ENCODE results near the gene RASGRP4.
"Not testable (repeated sequence)": the region's sequence is repeated elsewhere in the genome, so short reads cannot be mapped to it uniquely, and the experiment has no call there.

RASGRP4 gene

DNA sequence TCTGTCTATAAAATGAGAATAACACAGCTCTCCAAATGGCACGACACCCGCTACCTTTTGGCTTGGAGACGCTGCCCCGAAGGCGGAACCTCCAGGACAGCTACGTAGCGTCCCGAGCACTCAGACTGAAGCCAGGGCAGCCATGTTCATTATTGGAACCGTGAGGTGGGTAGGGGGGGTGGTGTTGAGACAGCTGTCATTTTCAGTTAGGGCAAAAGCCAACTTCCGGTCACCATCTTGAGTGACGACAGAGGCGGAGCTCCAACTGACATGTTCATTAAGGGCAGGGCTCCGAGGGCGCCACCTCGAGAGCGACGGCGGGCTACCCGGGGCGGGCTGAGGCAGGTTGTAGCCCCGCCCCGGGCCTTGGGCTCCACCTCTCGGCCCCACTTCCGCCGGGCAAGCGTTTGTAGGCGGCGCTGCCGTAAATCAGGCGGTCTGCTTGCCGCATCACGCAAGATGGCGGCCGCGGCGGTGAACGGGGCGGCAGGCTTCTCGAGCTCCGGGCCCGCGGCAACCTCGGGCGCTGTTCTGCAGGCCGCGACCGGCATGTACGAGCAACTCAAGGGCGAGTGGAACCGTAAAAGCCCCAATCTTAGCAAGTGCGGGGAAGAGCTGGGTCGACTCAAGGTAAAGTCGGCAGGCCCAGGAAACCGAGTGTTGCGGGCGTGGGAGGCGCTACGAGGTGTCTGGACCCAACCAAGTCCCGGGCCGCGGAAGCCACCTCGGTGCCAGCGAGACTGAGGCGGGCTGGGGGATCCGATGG lies 51.5 kb downstream of the RASGRP4 start, which contains the start of gene PSMD8:
TSS of gene PSMD8 (plus strand) at position 240 of the 766 bp plus-strand sequence. CDS start at position 271, 31 bp downstream.
- H3K27ac ChIP-seq (ENCODE audit: insufficient read depth, low read depth, low read length, poor library complexity, severe bottlenecking), result no peak within 1 kb of the TSS
- H3K9me3 ChIP-seq (ENCODE audit: control insufficient read depth, low read length), result no peaks in the 10 kb centered on the region
- no peaks in the 10 kb centered on the region for H3K27me3 ChIP-seq (ENCODE audit: control insufficient read depth, insufficient read depth, low read length, poor library complexity, severe bottlenecking)
- H3K4me3 ChIP-seq (ENCODE audit: insufficient read depth, low read depth, low read length), result peak within 1 kb of the TSS; percentile 84
- WGBS, 2 experiments, result 0% methylated on average over 65 of the region's 65 CpGs
- H3K4me1 ChIP-seq (ENCODE audit: control insufficient read depth, insufficient read depth, low read length), result peaks cover 8% of the 10 kb centered on the region
- H3K36me3 ChIP-seq (ENCODE audit: control insufficient read depth, insufficient read depth, low read length), result peaks cover 7% of the 10 kb centered on the region

DNA sequence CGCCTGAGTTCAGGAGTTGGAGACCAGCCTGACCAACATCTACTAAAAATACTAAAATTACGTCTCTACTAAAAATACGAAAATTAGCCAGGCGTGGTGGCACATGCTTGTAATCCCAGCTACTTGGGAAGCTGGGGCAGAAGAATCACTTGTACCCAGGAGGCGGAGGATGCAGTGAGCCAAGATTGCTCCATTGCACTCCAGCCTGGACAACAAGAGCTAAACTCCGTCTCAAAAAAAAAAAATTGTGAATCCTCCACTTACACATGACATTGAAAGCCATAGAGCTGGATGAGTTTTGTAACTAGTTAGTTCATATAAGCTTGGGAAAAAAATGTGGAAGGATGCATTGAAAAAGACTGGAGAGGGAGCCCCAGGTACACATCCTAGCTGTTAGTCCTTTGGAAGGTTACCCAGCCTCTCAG lies 52.1 kb downstream of the RASGRP4 start:
- Histone ChIP-seq H3K36me3 (ENCODE audit: control insufficient read depth, insufficient read depth, low read length) (peaks cover 1% of the 10 kb centered on the region), H3K27me3 (ENCODE audit: control insufficient read depth, insufficient read depth, low read length, poor library complexity, severe bottlenecking) (no peaks in the 10 kb centered on the region), H3K4me3 (ENCODE audit: insufficient read depth, low read depth, low read length) (peak overlapping the region; percentile 28), H3K9me3 (ENCODE audit: control insufficient read depth, low read length) (no peaks in the 10 kb centered on the region), H3K4me1 (ENCODE audit: control insufficient read depth, insufficient read depth, low read length) (peaks cover 8% of the 10 kb centered on the region), H3K27ac (ENCODE audit: insufficient read depth, low read depth, low read length, poor library complexity, severe bottlenecking) (no peak overlapping the region)
- whole genome bisulfite sequencing, 2 experiments, result 78 to 85% methylated on average over 6 of the region's 6 CpGs

GRCh38 chr19:38371081-38371480 lies 54.9 kb downstream of the RASGRP4 start:
- peaks cover 16% of the 10 kb centered on the region for H3K4me1 ChIP-seq (ENCODE audit: control insufficient read depth, insufficient read depth, low read length)
- H3K27me3 ChIP-seq (ENCODE audit: control insufficient read depth, insufficient read depth, low read length, poor library complexity, severe bottlenecking), result no peaks in the 10 kb centered on the region
- H3K4me3 ChIP-seq (ENCODE audit: insufficient read depth, low read depth, low read length), result no peak overlapping the region
- WGBS, 2 experiments, result 91 to 93% methylated on average over 6 of the region's 6 CpGs
- no peak overlapping the region for H3K27ac ChIP-seq (ENCODE audit: insufficient read depth, low read depth, low read length, poor library complexity, severe bottlenecking)
- H3K36me3 ChIP-seq (ENCODE audit: control insufficient read depth, insufficient read depth, low read length), result no peaks in the 10 kb centered on the region
- H3K9me3 ChIP-seq (ENCODE audit: control insufficient read depth, low read length), result no peaks in the 10 kb centered on the region

DNA sequence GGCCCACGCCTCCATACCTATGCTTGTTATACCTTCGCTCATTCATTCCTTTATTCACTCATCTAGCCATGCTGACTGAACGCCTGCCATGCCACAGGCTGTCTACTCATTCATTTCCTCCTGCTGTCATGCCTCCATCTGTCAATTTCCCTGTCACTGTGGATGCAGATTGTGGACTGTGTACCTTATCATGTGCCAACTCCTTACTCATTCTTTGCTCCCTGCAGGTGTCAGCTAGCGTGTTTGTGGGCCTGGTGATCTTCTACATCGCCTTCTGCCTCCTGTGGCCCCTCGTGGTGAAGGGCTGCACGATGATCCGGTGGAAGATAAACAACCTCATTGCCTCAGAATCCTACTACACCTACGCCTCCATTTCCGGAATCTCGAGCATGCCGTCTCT lies 55.7 kb downstream of the RASGRP4 start:
- no peaks in the 10 kb centered on the region for H3K27me3 ChIP-seq (ENCODE audit: control insufficient read depth, insufficient read depth, low read length, poor library complexity, severe bottlenecking)
- WGBS, 2 experiments, result 82 to 85% methylated on average over 12 of the region's 12 CpGs
- peaks cover 10% of the 10 kb centered on the region for H3K4me1 ChIP-seq (ENCODE audit: control insufficient read depth, insufficient read depth, low read length)
- no peaks in the 10 kb centered on the region for H3K9me3 ChIP-seq (ENCODE audit: control insufficient read depth, low read length)
- H3K27ac ChIP-seq (ENCODE audit: insufficient read depth, low read depth, low read length, poor library complexity, severe bottlenecking), result no peak overlapping the region
- H3K4me3 ChIP-seq (ENCODE audit: insufficient read depth, low read depth, low read length), result no peak overlapping the region
- no peaks in the 10 kb centered on the region for H3K36me3 ChIP-seq (ENCODE audit: control insufficient read depth, insufficient read depth, low read length)

DNA sequence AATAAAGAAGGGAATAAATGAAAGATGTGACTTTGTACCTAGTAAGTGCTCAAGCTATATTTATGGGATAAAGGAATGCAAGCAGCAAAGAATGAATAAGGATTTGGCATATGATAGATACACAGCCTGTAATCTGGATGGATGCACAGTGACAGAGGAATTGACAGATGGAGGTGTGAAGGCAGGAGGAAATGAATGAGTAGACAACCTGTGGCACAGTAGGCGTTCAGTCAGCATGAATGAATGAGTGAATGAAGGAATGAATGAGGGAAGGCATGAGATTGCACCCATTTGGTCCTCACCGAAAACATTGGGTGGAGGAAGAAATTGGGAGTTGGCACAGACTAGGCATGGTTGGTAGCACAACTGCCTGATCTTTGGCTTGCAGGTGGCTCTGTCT lies 56.4 kb downstream of the RASGRP4 start:
- H3K9me3 ChIP-seq (ENCODE audit: control insufficient read depth, low read length), result no peaks in the 10 kb centered on the region
- no peak overlapping the region for H3K27ac ChIP-seq (ENCODE audit: insufficient read depth, low read depth, low read length, poor library complexity, severe bottlenecking)
- H3K27me3 ChIP-seq (ENCODE audit: control insufficient read depth, insufficient read depth, low read length, poor library complexity, severe bottlenecking), result no peaks in the 10 kb centered on the region
- peaks cover 9% of the 10 kb centered on the region for H3K4me1 ChIP-seq (ENCODE audit: control insufficient read depth, insufficient read depth, low read length)
- H3K4me3 ChIP-seq (ENCODE audit: insufficient read depth, low read depth, low read length), result no peak overlapping the region
- WGBS, 2 experiments, result 89 to 91% methylated on average over 2 of the region's 2 CpGs
- H3K36me3 ChIP-seq (ENCODE audit: control insufficient read depth, insufficient read depth, low read length), result no peaks in the 10 kb centered on the region

DNA sequence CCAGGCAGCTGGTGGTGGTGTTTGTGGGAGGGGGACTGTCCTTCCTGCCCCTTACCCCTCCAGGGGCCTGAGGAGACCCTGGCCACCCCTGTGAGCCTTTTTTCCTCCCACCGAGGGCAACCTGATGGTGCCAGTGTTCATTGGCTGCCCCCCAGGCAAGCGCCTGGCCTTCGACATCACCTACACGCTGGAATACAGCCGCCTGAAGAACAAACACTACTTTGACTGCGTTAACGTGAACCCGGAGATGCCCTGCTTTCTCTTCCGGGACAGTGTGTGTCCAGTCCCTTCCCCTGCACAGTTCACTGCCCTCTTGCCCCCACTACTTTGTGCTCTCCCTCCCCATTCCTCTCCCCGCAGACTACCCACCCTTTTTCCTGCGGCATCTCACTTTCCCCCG lies 59.0 kb downstream of the RASGRP4 start:
- Histone ChIP-seq H3K4me1 (ENCODE audit: control insufficient read depth, insufficient read depth, low read length) (peaks cover 9% of the 10 kb centered on the region), H3K27me3 (ENCODE audit: control insufficient read depth, insufficient read depth, low read length, poor library complexity, severe bottlenecking) (no peaks in the 10 kb centered on the region), H3K9me3 (ENCODE audit: control insufficient read depth, low read length) (no peaks in the 10 kb centered on the region), H3K4me3 (ENCODE audit: insufficient read depth, low read depth, low read length) (no peak overlapping the region), H3K27ac (ENCODE audit: insufficient read depth, low read depth, low read length, poor library complexity, severe bottlenecking) (no peak overlapping the region), H3K36me3 (ENCODE audit: control insufficient read depth, insufficient read depth, low read length) (no peaks in the 10 kb centered on the region)
- WGBS, 2 experiments, result 93% methylated on average over 12 of the region's 12 CpGs

- not testable (repeated sequence) for H3K9me3 ChIP-seq (ENCODE audit: control insufficient read depth, low read length); H3K36me3 ChIP-seq (ENCODE audit: control insufficient read depth, insufficient read depth, low read length); H3K27ac ChIP-seq (ENCODE audit: insufficient read depth, low read depth, low read length, poor library complexity, severe bottlenecking); H3K4me1 ChIP-seq (ENCODE audit: control insufficient read depth, insufficient read depth, low read length)
- H3K27me3 ChIP-seq (ENCODE audit: control insufficient read depth, insufficient read depth, low read length, poor library complexity, severe bottlenecking), result peaks cover 35% of the 10 kb centered on the region
- WGBS, 2 experiments, result 83 to 84% methylated on average over 13 to 14 of the region's 16 CpGs
- H3K4me3 ChIP-seq (ENCODE audit: insufficient read depth, low read depth, low read length), result peak overlapping the region; percentile 64
Observed at GRCh38 chr19:38362946-38363688, 62.9 kb downstream of the RASGRP4 start.

GRCh38 chr19:38362076-38362945 lies 63.7 kb downstream of the RASGRP4 start:
- Histone ChIP-seq H3K27ac (ENCODE audit: insufficient read depth, low read depth, low read length, poor library complexity, severe bottlenecking) (peak overlapping the region; percentile 57), H3K9me3 (ENCODE audit: control insufficient read depth, low read length) (no peaks in the 10 kb centered on the region), H3K27me3 (ENCODE audit: control insufficient read depth, insufficient read depth, low read length, poor library complexity, severe bottlenecking) (peaks cover 40% of the 10 kb centered on the region), H3K4me1 (ENCODE audit: control insufficient read depth, insufficient read depth, low read length) (no peaks in the 10 kb centered on the region), H3K4me3 (ENCODE audit: insufficient read depth, low read depth, low read length) (peak overlapping the region; percentile 64), H3K36me3 (ENCODE audit: control insufficient read depth, insufficient read depth, low read length) (no peaks in the 10 kb centered on the region)
- WGBS, 2 experiments, result 2 to 3% methylated on average over 68 of the region's 68 CpGs

DNA sequence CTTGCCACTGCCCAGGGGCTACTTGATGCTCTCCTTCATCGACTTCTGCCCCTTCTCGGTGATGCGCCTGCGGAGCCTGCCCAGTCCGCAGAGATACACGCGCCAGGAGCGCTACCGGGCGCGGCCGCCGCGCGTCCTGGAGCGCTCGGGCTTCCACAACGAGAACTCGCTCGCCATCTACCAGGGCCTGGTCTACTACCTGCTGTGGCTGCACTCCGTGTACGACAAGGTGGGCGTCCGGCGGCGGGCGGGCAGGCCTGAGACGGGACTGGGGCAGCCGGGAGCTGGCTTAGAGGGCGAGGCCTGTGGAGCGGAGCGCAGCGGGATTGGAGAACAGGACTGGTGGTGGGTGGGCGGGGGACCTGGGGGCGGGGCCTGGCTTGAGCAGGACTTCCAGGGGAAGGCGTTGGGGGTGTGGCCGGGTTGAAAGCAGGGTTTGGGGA lies 64.4 kb downstream of the RASGRP4 start:
- H3K4me1 ChIP-seq (ENCODE audit: control insufficient read depth, insufficient read depth, low read length), result no peaks in the 10 kb centered on the region
- no peaks in the 10 kb centered on the region for H3K36me3 ChIP-seq (ENCODE audit: control insufficient read depth, insufficient read depth, low read length)
- 0 to 1% methylated on average over 37 of the region's 37 CpGs for WGBS, 2 experiments
- no peak overlapping the region for H3K27ac ChIP-seq (ENCODE audit: insufficient read depth, low read depth, low read length, poor library complexity, severe bottlenecking)
- no peaks in the 10 kb centered on the region for H3K9me3 ChIP-seq (ENCODE audit: control insufficient read depth, low read length)
- peaks cover 43% of the 10 kb centered on the region for H3K27me3 ChIP-seq (ENCODE audit: control insufficient read depth, insufficient read depth, low read length, poor library complexity, severe bottlenecking)
- peak overlapping the region; percentile 64 for H3K4me3 ChIP-seq (ENCODE audit: insufficient read depth, low read depth, low read length)
